Suprapubic skin (tissue), 4 donors: Measurements from ENCODE around the gene OTX1.

Experiments used
- POLR2A ChIP-seq, 2 donors: fragments of 450-650 bp; IDR thresholded peaks; one replicate each; pipeline ENCODE4 v1.6.1; 2017; ENCODE audit warnings: antibody characterized with exemption in 2 of 2, mild to moderate bottlenecking in 2 of 2, moderate library complexity in 2 of 2
- POLR2AphosphoS5 ChIP-seq, 3 donors: sonication (generic); formaldehyde crosslinking; IDR thresholded peaks; one replicate each; pipeline ENCODE4 v1.6.1; 2017; ENCODE audit warnings: antibody characterized with exemption in 3 of 3
- TF ChIP-seq, protein P1 (sequence below), 2 donors: fragments of 200-600 bp in 1 of 2; fragments of 450-650 bp in 1 of 2; sonication (generic) in 1 of 2; IDR thresholded peaks; one replicate each; pipeline ENCODE4 v1.5.1; 2016 to 2019; ENCODE audit warnings: antibody characterized with exemption in 2 of 2, mild to moderate bottlenecking in 1 of 2, moderate library complexity in 1 of 2

DNA sequence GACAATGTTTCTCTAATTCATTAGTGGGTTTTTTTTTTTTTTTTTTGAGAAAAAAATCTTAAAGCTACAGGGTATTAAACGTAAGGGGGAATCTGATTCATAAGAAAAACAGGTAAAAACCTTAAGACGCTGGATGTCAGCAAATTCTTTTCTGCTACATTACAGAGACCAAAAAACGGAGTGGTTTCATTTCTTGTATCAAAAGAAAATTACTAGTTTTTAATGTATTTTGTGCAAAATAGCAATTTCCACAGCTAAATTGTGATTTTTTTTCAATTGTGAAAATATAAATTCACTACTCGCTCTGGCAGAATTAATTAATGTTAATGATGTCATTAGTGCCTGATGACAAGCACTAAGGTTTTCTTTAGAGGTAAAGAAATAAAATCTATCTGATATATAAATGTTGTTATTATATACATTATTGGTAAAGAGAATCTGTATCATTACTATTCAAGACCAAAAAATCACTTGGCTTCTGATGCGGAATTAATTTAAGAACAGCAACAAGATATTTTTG lies 9.9 kb downstream of the OTX1 start:
- TF ChIP-seq, protein P1, sequence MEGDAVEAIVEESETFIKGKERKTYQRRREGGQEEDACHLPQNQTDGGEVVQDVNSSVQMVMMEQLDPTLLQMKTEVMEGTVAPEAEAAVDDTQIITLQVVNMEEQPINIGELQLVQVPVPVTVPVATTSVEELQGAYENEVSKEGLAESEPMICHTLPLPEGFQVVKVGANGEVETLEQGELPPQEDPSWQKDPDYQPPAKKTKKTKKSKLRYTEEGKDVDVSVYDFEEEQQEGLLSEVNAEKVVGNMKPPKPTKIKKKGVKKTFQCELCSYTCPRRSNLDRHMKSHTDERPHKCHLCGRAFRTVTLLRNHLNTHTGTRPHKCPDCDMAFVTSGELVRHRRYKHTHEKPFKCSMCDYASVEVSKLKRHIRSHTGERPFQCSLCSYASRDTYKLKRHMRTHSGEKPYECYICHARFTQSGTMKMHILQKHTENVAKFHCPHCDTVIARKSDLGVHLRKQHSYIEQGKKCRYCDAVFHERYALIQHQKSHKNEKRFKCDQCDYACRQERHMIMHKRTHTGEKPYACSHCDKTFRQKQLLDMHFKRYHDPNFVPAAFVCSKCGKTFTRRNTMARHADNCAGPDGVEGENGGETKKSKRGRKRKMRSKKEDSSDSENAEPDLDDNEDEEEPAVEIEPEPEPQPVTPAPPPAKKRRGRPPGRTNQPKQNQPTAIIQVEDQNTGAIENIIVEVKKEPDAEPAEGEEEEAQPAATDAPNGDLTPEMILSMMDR (IDR thresholded peaks at IDR 0.05): no peak
- TF ChIP-seq POLR2AphosphoS5 (IDR thresholded peaks at IDR 0.05): no peak
- no peak for TF ChIP-seq POLR2A (IDR thresholded peaks at IDR 0.05)
